Activated CD8-positive, alpha-beta memory T cell treated with anti-CD3 and anti-CD28 coated beads for 24 hours (primary cell): ENCODE measurements around the gene DOCK10.

Experiments used
- DNase-seq: peaks from one replicate; pipeline ENCODE4 v3.0.0-alpha.2; 2020

Gene DOCK10

DNA sequence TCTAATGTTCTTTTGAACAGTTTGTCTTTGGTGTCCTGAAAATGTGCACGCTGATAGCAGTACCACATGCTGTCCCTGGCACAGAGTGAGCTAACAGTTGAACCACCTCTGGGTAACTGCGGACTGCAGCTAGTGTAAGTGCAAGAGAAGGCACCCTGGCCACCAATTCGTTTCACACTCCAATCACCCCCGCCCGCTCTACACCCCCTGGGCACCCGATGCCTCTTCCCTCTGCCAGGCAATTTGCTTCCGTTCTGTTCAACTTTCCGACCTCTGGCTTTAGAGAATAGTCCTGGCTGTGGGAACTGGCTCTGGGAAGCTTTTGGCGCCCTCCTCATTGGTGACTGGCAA is 1.4 kb downstream of the DOCK10 start:
- DNase-seq = no peak

DNA sequence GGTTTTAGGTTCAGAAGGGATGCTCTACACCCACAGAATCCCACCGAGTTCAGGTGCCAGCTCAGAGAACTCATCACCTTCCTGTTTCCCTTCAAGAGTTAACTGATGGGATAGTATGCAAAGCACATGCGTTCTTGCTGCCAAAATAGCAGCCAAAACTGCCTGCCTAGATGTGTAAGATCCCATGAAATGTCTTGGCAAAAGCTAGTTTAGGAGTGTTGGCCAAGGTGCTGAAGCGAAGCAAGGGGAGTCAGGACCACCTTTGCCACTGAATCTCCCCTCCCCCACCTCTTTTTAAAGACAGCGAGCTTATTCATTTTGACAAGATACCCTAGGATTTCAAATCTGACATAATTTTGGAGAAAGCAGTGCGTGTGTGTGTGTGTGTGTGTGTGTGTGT is 2.1 kb downstream of the DOCK10 start:
- DNase-seq = no peak

DNA sequence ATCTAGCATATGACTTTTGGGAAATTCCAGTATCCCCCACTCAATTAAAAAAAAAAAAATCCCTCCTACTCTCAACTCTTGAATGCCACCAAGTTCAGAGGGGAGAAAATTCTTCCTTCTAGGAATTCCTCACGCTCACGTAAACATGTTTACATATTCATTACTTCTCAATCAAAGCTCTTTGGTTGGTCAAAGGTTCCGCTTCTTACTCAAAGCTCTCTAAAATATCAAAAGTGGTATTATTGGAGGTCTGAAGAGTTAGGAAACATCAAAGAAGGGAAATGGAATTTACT is 4.1 kb downstream of the DOCK10 start:
- no peak for DNase-seq

DNA sequence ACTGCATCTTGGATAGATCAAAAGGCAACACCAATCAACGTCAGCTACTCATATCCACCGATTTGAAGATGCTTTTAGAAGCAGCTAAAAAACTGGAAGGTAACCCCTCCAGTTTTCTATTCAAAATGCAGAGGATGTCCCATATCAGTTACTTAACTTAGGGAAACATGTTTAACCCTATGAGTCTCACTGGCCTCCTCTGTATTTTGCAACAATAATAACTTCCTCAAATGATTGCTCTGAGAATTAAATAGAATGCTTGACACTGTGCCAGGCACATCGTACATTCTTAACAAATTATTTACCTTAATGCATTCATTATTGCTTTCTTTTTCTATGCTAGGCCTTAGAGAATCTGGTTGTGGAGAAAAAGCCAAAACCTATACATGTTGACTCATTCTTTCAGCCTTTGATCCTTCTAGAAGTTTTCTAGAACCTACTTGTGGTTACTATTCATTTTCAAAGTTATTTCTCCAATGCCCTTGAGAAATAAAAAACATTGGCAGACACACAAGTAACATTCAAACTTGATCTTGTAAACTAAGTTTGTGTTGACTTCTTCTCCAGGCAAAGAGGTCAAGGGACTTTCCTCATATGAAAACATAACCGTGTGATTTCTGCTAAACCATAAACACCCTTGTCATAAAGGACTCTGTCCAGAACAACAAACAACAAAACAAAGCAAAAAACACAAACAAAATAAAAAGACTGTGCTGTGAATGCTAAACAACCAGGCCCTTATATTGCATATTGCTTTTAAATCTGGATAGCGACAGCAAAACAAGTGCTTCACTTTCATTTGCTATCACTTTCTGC is 4.6 kb downstream of the DOCK10 start:
- DNase-seq = no peak

DNA sequence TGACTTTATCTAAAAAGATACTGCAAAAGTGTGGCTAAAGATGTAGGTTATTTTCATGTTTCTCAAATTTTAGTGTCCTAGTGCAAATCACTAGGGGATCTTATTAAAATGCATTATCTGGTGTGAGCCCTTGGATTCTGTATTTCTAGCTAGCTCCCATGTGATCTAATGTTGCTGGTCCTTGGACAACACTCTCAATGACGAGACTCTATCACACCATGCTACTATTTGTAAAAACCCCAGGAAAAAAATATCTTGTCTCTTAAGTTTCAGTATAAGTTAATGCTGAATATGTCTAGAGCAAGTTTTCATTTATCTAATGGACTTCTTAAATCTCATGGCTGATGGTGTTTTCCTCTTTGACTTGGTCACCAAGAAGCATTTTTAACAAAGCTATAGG is 5.8 kb downstream of the DOCK10 start:
- no peak for DNase-seq

DNA sequence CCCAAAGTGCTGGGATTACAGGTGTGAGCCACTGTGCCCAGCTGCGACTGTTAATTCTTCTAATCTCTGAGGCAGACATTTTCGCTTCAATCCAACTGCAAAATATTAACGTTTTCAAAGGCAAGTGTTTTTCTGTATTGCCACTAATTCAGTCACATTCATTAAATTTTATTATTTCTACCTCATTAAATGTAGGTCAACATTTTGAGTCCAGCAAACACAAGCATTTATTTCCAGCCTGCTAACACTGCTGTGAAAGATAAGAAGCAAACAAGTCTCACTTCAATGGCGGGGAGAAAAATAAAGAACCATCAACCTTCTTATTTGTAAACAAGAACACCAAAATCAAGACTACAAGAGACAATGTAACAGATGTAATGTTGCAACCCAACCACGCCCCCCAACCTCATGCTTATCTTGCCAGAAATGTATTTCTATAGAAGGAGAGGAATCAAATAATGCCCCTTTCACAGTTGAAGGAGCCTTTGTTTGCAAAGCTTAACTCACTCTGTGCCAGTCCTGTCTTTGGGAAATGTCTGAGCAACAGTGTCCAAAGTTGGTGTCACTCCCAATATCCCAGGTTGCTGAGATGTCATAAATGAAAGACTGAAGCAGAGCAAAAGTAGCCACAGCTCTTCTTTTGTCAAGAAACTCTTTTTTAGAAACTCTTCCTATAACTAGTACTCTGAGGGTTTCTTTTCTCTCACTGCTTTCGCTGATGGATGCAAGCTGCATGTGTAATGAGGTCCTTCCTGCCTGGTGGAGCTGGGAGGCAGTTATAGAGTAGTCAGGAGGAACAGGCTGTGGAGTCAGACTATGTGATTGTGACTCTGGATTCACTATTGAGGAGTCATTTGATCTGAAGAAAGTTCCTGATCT is 8.6 kb downstream of the DOCK10 start:
- no peak for DNase-seq

DNA sequence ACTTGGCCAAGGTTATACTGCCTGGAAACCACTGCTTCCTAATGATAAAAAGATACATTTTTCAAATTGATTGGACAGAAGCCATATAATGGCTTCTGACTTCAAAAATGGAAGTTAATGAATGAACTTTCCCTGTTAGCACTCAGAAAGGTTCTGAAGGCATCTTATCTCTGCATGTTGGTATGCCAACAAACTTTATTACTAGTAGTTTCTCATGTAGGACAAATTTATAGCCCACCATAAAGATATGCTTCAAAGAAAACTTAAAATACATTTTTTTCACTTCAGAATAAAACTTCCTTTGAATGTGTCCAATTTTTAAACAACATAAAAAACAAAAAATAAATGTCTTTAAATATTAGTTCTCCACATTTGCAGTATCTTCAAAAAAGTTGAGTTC is 10.0 kb downstream of the DOCK10 start:
- DNase-seq = no peak

DNA sequence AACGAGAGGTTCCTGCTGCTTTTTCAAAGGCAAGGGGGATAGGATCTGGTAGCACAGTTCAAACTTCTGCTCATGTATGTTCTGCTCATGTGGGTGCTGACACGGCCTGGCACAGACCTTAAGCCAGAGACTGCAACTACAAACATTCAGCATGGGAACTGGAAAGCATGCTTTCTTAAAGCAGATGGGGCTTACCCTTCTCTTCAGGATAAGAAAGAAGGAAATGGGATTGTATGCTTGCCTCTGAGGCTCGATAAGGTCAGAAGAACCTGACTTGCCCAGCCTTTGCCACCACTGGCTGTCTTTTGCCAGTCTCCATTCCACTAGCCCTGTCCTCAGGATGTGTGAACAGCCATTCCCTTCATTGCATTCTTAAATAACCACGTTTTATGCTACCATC is 10.7 kb downstream of the DOCK10 start:
- no peak for DNase-seq

DNA sequence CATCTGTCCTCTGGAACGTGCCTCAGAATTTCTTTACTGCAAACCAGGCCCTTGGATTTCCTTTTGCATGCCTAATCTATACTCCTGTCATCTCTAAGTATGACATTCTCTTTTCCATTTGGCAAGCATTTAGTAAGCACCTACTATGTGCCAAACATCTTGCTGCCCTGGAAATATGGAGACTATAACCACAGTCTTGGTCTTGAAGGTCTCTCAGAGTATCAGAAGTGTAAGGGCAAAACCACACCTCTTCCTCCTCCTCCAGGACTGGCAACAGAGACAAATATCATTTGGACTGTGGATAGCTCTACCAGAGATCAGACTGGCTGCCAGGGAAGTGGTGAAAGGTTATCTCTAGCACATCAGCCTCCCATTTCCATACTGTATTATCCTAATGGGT is 11.4 kb downstream of the DOCK10 start:
- no peak for DNase-seq

DNA sequence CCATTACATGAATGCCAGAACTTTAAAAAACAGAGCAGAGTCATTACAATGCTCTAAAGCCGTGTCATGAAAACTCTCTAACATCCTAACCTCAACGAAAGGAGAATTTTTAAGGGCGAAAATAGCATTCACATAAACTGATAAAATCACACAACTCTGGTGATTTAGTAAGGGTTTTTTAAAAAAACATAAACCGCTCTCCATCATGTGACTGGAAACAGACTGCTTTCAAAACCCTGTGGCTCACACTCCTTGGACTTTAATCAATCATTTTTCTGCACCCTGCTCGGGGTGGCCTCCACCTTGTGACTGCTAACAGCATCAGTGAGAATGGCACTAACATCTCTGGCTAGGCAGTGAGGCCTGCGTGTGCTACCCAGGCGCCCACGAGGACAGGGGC is 12.1 kb downstream of the DOCK10 start:
- DNase-seq = no peak

DNA sequence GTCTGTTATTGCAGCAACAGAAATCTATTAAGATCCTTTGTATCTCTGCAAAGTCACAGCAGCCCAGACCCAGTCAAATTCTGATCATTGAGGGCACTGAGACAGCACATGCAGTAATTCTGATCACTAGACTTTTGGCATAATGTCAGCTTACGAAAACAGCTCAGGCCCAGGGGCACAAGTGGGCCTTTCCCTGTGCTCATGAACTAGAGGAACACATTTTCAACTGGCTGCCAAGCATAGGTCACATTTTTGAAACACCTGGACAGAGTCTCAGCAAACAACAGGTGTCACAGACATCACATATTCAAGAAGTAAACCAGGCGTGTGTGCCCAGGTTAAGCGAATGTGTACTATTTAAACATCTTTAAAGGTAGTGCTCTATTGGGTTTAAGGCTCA is 13.7 kb downstream of the DOCK10 start:
- DNase-seq = no peak

DNA sequence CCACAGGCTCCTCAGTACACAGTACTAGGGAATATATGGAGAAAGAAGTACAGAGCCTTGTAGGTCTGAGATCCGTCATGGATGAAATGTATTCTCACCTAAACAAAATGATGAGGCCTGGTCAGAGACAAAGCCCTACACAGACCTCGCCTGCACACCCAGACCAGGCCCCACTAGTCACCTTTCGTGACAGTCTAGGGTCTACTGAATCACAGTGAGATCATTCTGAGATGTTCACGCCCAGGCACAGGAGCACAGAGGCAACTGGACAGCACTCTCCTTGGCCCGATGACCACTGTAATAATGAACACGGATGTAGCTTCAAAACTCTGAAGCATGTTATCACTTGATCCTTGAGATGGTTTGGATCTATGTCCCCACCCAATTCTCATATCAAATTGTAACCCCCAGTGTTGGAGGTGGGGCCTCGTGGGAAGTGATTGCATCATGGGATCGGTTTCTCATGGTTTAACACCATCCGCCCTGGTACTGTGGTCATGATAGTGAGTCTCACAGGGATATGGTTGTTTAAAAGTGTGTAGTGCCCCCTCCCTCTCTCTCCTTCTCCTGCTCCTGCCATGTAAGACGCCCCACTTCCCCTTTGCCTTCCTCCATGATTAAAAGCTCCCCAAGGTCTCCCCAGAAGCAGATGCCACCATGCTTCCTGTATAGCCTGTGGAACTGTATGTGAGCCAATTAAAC is 15.1 kb downstream of the DOCK10 start:
- no peak for DNase-seq

DNA sequence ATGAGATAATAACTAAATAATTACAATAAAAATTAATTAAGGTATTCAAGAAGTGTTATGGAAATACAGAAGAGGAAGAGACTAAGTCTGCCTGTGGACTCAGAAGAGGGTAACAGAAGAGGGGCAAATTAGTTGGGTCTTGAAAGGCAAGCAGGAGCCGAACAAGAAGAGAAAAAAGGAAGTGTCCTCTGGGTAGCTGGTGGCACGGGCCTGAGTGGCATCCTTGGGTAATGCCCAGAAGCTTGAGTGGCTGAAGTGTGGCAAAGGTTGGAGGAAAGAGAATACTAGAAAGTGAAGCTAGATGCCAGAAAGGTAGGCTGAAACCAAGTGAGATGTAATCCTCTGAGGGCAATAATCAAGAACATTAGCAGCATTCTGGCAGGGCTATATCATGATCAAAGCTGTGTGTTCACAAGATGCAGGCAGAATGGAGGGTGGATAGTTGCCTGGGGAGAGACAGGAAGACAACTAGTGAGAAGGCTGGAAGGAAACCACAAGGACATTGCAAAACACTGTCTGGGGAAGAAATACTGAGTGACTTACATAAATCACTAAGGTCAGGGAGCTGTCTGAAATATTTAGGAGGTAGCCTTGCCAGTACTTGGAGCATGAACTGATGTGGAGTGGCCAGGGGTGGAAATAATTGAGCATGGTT is 16.2 kb downstream of the DOCK10 start:
- no peak for DNase-seq

DNA sequence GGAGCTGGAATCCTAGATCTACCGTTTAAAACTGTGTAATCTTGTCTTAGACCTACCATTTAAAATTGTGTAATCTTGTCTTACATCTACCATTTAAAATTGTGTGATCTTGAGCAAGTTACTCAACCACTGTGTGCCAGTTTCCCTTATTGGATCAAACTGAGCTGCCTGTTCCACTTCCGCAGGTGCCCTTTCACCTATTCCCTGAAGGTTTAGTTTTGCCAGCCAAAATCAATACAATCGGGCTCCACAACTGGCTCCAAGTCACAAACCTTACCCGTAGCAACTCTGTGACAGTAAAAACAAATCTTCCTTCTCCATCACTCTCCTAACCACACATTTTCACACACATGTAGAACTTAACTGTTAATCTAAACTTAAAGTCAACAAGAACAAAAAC is 20.1 kb downstream of the DOCK10 start:
- no peak for DNase-seq

DNA sequence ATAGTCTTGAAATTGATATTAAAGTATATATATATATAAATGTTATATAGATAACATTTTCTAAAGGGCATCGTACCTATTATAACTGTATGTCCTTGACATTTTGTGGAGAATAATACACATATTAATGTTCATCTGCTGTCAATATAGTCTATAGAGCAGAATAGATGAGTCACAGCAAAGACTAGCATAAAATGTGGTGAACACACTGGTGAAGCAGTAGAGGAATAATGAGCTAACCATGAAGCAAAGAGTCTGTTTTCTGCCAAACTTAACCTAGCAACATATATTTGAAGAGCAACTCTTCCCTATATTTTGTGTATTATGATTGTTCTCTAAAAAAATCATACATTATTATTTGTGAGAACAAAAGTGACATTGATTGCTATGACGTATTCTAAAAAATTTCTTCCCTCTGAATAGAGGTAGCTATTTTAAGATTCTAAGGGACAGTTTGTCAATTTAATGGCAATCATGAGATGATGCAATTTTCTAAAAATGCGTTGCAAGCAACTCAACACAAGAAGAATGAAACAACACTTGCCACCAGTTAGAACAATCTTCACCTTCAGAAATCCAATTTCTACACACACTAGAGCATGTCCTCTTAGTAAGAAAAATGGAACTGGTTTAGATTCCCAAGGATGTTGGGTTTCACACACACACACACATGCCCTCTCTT is 22.0 kb downstream of the DOCK10 start:
- DNase-seq = no peak

DNA sequence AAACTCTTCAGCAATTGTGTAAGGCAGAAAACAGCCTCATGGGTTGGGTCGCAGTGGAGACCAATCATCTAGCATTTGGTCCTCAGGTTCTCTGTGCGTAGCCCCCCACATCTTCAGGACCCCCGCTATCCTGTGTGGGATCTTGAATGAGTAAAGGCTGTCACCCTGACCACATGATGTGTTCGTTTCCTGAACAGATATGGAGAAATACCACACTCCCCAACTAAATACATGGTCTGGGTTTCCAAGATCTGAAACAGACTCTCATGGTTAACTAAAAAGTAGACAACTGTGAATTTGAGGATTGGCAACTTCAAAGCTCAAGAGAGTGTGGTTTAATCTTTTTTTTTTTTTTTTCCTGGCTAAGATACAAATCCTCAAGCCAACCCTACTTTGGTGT is 23.2 kb downstream of the DOCK10 start:
- DNase-seq = no peak

DNA sequence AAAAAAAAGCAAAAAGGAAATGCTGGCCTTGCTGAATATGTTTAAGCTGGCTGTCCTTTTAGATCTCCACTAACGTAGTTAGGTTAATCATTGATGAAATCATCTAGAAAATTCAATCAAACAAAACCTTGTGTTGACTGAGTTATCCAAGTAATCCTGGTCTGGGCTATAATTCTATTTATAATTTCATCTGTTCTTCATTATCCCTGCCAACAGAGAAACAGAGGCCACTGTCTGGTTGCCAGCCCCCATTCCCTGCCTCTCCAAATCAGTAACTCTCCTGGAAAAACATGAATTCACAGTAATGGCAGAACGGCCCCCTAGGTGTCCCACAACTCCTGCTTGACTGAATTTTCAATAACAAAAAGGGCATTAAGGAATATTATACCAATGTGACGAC is 24.6 kb downstream of the DOCK10 start:
- DNase-seq = no peak

DNA sequence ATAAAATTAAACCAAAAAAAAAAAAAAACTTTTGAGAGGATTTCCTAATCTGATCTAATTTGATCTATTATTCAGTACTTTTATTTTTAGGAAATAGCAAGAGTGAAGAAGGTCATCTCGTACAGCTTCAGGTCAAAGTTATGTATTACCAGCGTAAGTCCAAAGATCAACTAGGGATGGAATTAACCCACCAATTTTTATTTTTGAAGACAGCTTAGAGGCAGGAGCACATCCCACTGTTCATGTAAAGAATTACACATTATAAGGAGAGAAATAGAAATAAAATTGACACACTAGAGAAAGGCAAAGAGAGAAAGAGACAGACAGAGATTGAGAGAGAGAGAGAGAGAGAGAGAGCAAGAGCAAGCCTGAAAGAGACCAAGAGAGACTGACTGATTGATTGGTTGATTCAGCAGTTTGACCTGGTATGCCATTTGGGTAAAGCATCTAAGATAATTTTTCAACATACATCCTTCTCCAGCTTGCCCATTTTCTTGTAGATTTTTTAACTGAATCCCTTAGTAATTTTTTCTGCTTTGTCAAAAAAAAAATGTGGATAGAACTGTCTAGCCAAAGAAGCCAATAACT is 25.1 kb downstream of the DOCK10 start:
- DNase-seq = no peak

DNA sequence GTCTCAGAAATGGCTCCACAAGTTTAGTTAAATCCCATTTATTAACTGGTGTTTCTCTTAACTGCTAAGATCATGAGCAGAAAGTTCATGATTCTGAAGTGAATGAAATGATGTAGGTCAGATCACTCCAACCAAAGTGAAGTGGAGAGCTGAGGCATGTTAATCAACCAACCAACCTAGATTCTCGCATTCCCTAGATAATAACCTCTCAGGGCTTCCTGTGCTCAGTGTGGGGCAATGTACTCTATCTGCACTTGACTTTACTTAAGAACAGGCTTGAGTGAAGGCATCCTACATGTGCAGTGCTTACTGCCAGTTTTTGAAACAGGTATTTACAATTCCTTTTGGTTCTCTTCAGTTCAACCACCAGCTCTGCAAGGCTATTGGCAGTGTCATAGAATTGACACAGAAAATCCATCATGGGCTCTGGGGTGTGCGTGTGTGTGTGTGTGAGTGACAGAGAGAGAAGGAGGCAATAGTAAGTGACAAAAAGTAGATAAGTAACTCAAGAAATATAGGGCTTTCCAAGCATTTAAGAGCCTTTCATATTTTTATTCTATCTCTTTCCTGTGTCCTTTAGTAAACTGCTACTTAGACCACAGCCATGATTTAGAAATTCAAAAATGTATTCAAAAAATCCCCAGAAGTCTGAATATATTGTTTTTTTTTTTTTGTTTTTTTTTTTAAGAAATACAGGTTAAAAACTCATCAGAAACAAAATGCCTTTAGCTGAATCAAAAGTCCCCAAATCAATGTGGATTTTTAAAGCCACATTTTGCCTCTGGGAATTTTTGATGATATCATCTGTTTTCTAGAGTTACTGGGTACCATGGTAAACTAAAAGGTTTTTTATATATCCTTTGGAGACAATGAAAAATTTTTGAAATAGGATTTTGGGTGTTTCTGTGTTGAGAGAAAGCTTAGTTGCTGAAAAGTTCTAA is 28.6 kb downstream of the DOCK10 start:
- DNase-seq = no peak

DNA sequence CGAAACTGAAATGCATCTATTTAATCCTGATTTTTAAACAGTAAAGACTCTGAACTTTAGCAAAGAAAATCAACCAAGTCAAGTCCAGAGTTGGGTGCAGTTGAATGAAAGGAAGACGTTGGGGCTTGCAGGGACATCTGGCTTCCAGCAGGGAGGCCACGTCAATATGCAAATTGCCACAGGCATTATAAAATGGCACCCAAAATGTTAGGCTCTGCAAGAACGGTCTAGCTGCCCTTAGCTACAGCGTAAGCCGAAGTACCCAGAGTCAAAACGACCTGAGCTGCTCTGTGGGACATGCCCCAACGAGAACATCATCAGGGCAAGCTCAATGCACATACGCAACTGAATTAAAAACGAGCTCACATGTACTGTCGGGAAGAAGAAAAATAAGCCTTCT is 30.7 kb downstream of the DOCK10 start:
- DNase-seq = no peak

DNA sequence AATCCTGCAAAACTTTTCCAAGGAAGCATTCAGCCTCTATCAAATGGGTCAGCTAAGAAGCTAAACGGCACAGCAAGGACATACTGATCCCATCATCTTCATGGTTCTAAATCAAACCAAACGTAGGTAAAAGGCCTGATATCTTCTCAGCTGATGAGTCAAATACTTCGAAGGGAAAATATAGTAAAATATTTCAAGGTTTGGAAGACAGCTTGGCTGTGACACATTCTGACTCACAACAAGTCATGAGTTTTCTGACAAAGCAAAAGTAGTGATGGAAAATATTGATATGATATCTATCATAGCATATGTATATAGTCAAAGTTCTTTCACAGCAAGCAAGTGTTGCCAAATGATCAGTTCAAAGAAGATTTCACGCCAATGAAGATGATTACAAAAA is 31.5 kb downstream of the DOCK10 start:
- DNase-seq = no peak
